Thymus (tissue), 11 donors: ENCODE measurements around the gene CTBP2. TPM values are rescaled to one million over a fixed set of nuclear protein-coding genes. Genes with fewer than 3 reads are reported as not detected.

ENCODE experiments used
- DNase-seq, 9 donors: peaks; one replicate each; pipeline ENCODE4 v3.0.0-alpha.2; 2013; ENCODE audit warnings: low spot score in 9 of 9, low read depth in 6 of 9, missing footprints in 1 of 9
- H3K27ac ChIP-seq, 2 donors: one replicate each; pipeline ENCODE4 v1.5.1; 2013; ENCODE audit warnings: control low read depth in 1 of 2, low read depth in 1 of 2, low read length in 1 of 2, mild to moderate bottlenecking in 1 of 2, moderate library complexity in 1 of 2
- H3K27me3 ChIP-seq, 2 donors: one replicate each; pipeline ENCODE4 v1.5.1; 2013; ENCODE audit warnings: low read length in 1 of 2; ENCODE audit not compliant: control insufficient read depth in 2 of 2, insufficient read depth in 1 of 2
- H3K36me3 ChIP-seq, 2 donors: one replicate each; pipeline ENCODE4 v1.5.1; 2013; ENCODE audit warnings: low read length in 1 of 2, mild to moderate bottlenecking in 1 of 2, moderate library complexity in 1 of 2; ENCODE audit not compliant: control insufficient read depth in 2 of 2, insufficient read depth in 2 of 2
- H3K4me1 ChIP-seq, 2 donors: one replicate each; pipeline ENCODE4 v1.5.1; 2013; ENCODE audit warnings: low read length in 2 of 2; ENCODE audit not compliant: control insufficient read depth in 2 of 2, insufficient read depth in 2 of 2
- H3K4me3 ChIP-seq, 2 donors: one replicate each; pipeline ENCODE4 v1.5.1; 2013; ENCODE audit warnings: low read length in 2 of 2, control low read depth in 1 of 2, mild to moderate bottlenecking in 1 of 2
- H3K9me3 ChIP-seq, 2 donors: one replicate each; pipeline ENCODE4 v1.5.1; 2013; ENCODE audit warnings: low read length in 1 of 2, mild to moderate bottlenecking in 1 of 2; ENCODE audit not compliant: control insufficient read depth in 2 of 2, insufficient read depth in 1 of 2
- WGBS: extraction: QIAGEN DNeasy Blood & Tissue Kit; methylation state at CpG from one replicate; pipeline ENCODE4 v1.1.7; 2013; 5-methylcytosine and 5-hydroxymethylcytosine counted together
- polyA plus RNA-seq: library from polyadenylated mRNA; stranded (reverse); fragments of 200-250 nt; gene quantifications from one replicate; pipeline ENCODE4 v1.2.3, GENCODE V29; 2013
- total RNA-seq: library from RNA; stranded (reverse); fragments of 120-200 nt; gene quantifications from one replicate; pipeline ENCODE4 v1.2.4, GENCODE V29; 2013
- donor health status: healthy.

The CTBP2 gene
- total and polyA plus RNA-seq, 2 donors: 7.1 to 14.6 TPM

GRCh38 chr10:125102821-125103220 lies 57.5 kb downstream of the CTBP2 start:
- no peak for DNase-seq
- WGBS: 96% methylated on average over 10 of the region's 10 CpGs
- H3K9me3 ChIP-seq: peaks cover 0 to 2% of the 10 kb centered on the region in 2 donors
- H3K4me1 ChIP-seq: no peaks in the 10 kb centered on the region
- H3K36me3 ChIP-seq: no peaks in the 10 kb centered on the region
- no peak overlapping the region for H3K27ac ChIP-seq
- no peaks in the 10 kb centered on the region for H3K27me3 ChIP-seq
- no peak overlapping the region for H3K4me3 ChIP-seq

- WGBS: 92% methylated on average over 3 of the region's 3 CpGs
- no peak overlapping the region for H3K27ac ChIP-seq
- no peaks in the 10 kb centered on the region for H3K27me3 ChIP-seq
- no peaks in the 10 kb centered on the region for H3K4me1 ChIP-seq
- no peaks in the 10 kb centered on the region for H3K36me3 ChIP-seq
- H3K9me3 ChIP-seq: peaks cover 0 to 2% of the 10 kb centered on the region in 2 donors
- no peak overlapping the region for H3K4me3 ChIP-seq
- no peak for DNase-seq
Observed at GRCh38 chr10:125102246-125102645, 58.1 kb downstream of the CTBP2 start.

GRCh38 chr10:125101581-125101980 lies 58.8 kb downstream of the CTBP2 start:
- no peak overlapping the region for H3K27ac ChIP-seq
- no peak for DNase-seq
- WGBS: 96% methylated on average over 9 of the region's 9 CpGs

GRCh38 chr10:125101049-125101448 lies 59.3 kb downstream of the CTBP2 start:
- no peak overlapping the region for H3K4me3 ChIP-seq
- no peaks in the 10 kb centered on the region for H3K4me1 ChIP-seq
- no peaks in the 10 kb centered on the region for H3K36me3 ChIP-seq
- H3K27ac ChIP-seq: no peak overlapping the region
- no peaks in the 10 kb centered on the region for H3K9me3 ChIP-seq
- WGBS: 97% methylated on average over 9 of the region's 9 CpGs
- DNase-seq: no peak
- H3K27me3 ChIP-seq: no peaks in the 10 kb centered on the region

More at GRCh38 chr10:125101581-125101980, 58.8 kb downstream of the CTBP2 start:
- no peaks in the 10 kb centered on the region for H3K4me1 ChIP-seq
- H3K4me3 ChIP-seq: no peak overlapping the region
- H3K36me3 ChIP-seq: no peaks in the 10 kb centered on the region
- H3K27me3 ChIP-seq: no peaks in the 10 kb centered on the region
- no peaks in the 10 kb centered on the region for H3K9me3 ChIP-seq

GRCh38 chr10:125097409-125098070 lies 62.8 kb downstream of the CTBP2 start:
- no peaks in the 10 kb centered on the region for H3K4me1 ChIP-seq
- DNase-seq: no peak
- H3K27ac ChIP-seq: no peak overlapping the region
- H3K9me3 ChIP-seq: no peaks in the 10 kb centered on the region
- H3K4me3 ChIP-seq: no peak overlapping the region
- H3K27me3 ChIP-seq: no peaks in the 10 kb centered on the region
- 98% methylated on average over 20 of the region's 20 CpGs for WGBS
- no peaks in the 10 kb centered on the region for H3K36me3 ChIP-seq

GRCh38 chr10:125096975-125097374 lies 63.4 kb downstream of the CTBP2 start:
- Histone ChIP-seq H3K27ac (no peak overlapping the region), H3K36me3 (no peaks in the 10 kb centered on the region), H3K27me3 (no peaks in the 10 kb centered on the region), H3K4me1 (no peaks in the 10 kb centered on the region), H3K4me3 (no peak overlapping the region), H3K9me3 (no peaks in the 10 kb centered on the region)
- WGBS: 98% methylated on average over 2 of the region's 2 CpGs
- no peak for DNase-seq

GRCh38 chr10:125096371-125096770 lies 64.0 kb downstream of the CTBP2 start:
- H3K36me3 ChIP-seq: no peaks in the 10 kb centered on the region
- no peak overlapping the region for H3K27ac ChIP-seq
- no peak overlapping the region for H3K4me3 ChIP-seq
- no peaks in the 10 kb centered on the region for H3K27me3 ChIP-seq
- DNase-seq: no peak
- H3K4me1 ChIP-seq: no peaks in the 10 kb centered on the region
- 79% methylated on average over 6 of the region's 6 CpGs for WGBS
- H3K9me3 ChIP-seq: no peaks in the 10 kb centered on the region

GRCh38 chr10:125095776-125096175 lies 64.6 kb downstream of the CTBP2 start:
- Histone ChIP-seq H3K27ac (no peak overlapping the region), H3K4me3 (no peak overlapping the region), H3K36me3 (no peaks in the 10 kb centered on the region), H3K27me3 (no peaks in the 10 kb centered on the region), H3K9me3 (no peaks in the 10 kb centered on the region), H3K4me1 (no peaks in the 10 kb centered on the region)
- no peak for DNase-seq
- WGBS: 94% methylated on average over 5 of the region's 5 CpGs

- WGBS: 96% methylated on average over 6 of the region's 6 CpGs
- Histone ChIP-seq H3K36me3 (no peaks in the 10 kb centered on the region), H3K4me1 (no peaks in the 10 kb centered on the region), H3K27ac (no peak overlapping the region), H3K4me3 (no peak overlapping the region), H3K9me3 (no peaks in the 10 kb centered on the region), H3K27me3 (no peaks in the 10 kb centered on the region)
- no peak for DNase-seq
Observed at GRCh38 chr10:125095228-125095627, 65.1 kb downstream of the CTBP2 start.
